ENCODE results near the gene EMC6. TPM values are rescaled to one million over a fixed set of nuclear protein-coding genes. Genes with fewer than 3 reads are reported as not detected.

The EMC6 gene
- total and polyA plus RNA-seq, 2 of the 13 experiments (the other 11 are each of a cell fraction or from before 2014, with no cell fraction given) = 45.1 to 47.7 TPM

DNA sequence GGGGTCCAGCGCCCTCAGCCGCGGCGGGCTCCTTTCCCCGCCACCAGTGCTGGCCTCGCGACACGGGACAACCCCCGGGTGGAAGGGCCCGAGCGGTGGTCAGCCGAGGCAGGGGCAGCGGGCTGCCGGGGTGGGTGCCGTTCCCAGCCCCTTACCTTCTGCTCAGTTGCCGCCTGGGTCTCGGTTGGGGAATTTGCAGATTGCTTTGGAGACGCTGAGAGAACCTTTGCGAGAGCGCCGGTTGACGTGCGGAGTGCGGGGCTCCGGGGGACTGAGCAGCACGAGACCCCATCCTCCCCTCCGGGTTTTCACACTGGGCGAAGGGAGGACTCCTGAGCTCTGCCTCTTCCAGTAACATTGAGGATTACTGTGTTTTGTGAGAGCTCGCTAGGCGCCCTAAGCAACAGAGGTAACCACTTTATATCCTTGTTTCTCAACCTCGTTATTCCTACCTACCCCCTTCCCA lies 31.7 kb upstream of the EMC6 start (continued):
- TF ChIP-seq, protein P1, sequence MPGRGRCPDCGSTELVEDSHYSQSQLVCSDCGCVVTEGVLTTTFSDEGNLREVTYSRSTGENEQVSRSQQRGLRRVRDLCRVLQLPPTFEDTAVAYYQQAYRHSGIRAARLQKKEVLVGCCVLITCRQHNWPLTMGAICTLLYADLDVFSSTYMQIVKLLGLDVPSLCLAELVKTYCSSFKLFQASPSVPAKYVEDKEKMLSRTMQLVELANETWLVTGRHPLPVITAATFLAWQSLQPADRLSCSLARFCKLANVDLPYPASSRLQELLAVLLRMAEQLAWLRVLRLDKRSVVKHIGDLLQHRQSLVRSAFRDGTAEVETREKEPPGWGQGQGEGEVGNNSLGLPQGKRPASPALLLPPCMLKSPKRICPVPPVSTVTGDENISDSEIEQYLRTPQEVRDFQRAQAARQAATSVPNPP (CRISPR knock-in tag; IDR thresholded peaks at IDR 0.05) = no peak
- TF ChIP-seq, protein P2, sequence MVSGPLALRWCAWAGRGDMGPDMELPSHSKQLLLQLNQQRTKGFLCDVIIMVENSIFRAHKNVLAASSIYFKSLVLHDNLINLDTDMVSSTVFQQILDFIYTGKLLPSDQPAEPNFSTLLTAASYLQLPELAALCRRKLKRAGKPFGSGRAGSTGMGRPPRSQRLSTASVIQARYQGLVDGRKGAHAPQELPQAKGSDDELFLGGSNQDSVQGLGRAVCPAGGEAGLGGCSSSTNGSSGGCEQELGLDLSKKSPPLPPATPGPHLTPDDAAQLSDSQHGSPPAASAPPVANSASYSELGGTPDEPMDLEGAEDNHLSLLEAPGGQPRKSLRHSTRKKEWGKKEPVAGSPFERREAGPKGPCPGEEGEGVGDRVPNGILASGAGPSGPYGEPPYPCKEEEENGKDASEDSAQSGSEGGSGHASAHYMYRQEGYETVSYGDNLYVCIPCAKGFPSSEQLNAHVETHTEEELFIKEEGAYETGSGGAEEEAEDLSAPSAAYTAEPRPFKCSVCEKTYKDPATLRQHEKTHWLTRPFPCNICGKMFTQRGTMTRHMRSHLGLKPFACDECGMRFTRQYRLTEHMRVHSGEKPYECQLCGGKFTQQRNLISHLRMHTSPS (CRISPR knock-in tag; IDR thresholded peaks at IDR 0.05; ENCODE audit: low read depth) = peak; percentile 38; the same call in 1 of the 2 replicates
- TF ChIP-seq CBX5 (CRISPR knock-in tag; IDR thresholded peaks at IDR 0.05; ENCODE audit: borderline replicate concordance) = no peak; the same call in 1 of the 2 replicates
- TF ChIP-seq ZNF501 (CRISPR knock-in tag; IDR thresholded peaks at IDR 0.05) = no peak
- TF ChIP-seq ZSCAN20 (CRISPR knock-in tag; IDR thresholded peaks at IDR 0.05; ENCODE audit: borderline replicate concordance) = 0 out of 2 replicates have a peak, but pooled peaks have one; percentile 45
- TF ChIP-seq, protein P3, sequence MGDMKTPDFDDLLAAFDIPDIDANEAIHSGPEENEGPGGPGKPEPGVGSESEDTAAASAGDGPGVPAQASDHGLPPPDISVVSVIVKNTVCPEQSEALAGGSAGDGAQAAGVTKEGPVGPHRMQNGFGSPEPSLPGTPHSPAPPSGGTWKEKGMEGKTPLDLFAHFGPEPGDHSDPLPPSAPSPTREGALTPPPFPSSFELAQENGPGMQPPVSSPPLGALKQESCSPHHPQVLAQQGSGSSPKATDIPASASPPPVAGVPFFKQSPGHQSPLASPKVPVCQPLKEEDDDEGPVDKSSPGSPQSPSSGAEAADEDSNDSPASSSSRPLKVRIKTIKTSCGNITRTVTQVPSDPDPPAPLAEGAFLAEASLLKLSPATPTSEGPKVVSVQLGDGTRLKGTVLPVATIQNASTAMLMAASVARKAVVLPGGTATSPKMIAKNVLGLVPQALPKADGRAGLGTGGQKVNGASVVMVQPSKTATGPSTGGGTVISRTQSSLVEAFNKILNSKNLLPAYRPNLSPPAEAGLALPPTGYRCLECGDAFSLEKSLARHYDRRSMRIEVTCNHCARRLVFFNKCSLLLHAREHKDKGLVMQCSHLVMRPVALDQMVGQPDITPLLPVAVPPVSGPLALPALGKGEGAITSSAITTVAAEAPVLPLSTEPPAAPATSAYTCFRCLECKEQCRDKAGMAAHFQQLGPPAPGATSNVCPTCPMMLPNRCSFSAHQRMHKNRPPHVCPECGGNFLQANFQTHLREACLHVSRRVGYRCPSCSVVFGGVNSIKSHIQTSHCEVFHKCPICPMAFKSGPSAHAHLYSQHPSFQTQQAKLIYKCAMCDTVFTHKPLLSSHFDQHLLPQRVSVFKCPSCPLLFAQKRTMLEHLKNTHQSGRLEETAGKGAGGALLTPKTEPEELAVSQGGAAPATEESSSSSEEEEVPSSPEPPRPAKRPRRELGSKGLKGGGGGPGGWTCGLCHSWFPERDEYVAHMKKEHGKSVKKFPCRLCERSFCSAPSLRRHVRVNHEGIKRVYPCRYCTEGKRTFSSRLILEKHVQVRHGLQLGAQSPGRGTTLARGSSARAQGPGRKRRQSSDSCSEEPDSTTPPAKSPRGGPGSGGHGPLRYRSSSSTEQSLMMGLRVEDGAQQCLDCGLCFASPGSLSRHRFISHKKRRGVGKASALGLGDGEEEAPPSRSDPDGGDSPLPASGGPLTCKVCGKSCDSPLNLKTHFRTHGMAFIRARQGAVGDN (CRISPR knock-in tag; IDR thresholded peaks at IDR 0.05) = peak; percentile 31
- no peak for TF ChIP-seq PCBP2 (optimal IDR thresholded peaks at IDR 0.05; ENCODE audit: low read depth, low read length, poor library complexity, severe bottlenecking)
- no peak for TF ChIP-seq KDM2A (CRISPR knock-in tag; IDR thresholded peaks at IDR 0.05; ENCODE audit: borderline replicate concordance, low read depth)
- no peak for TF ChIP-seq ZNF160 (CRISPR knock-in tag; IDR thresholded peaks at IDR 0.05)
- no peak for TF ChIP-seq ZMYM2 (CRISPR knock-in tag; IDR thresholded peaks at IDR 0.05)
- no peak for TF ChIP-seq TAF15 (IDR thresholded peaks at IDR 0.05; ENCODE audit: low read depth, low read length, poor library complexity, severe bottlenecking)
- no peak for TF ChIP-seq RBM22 (optimal IDR thresholded peaks at IDR 0.05; ENCODE audit: low read length)
- no peak for TF ChIP-seq IKZF1 (IDR thresholded peaks at IDR 0.05)
- TF ChIP-seq, protein P4, sequence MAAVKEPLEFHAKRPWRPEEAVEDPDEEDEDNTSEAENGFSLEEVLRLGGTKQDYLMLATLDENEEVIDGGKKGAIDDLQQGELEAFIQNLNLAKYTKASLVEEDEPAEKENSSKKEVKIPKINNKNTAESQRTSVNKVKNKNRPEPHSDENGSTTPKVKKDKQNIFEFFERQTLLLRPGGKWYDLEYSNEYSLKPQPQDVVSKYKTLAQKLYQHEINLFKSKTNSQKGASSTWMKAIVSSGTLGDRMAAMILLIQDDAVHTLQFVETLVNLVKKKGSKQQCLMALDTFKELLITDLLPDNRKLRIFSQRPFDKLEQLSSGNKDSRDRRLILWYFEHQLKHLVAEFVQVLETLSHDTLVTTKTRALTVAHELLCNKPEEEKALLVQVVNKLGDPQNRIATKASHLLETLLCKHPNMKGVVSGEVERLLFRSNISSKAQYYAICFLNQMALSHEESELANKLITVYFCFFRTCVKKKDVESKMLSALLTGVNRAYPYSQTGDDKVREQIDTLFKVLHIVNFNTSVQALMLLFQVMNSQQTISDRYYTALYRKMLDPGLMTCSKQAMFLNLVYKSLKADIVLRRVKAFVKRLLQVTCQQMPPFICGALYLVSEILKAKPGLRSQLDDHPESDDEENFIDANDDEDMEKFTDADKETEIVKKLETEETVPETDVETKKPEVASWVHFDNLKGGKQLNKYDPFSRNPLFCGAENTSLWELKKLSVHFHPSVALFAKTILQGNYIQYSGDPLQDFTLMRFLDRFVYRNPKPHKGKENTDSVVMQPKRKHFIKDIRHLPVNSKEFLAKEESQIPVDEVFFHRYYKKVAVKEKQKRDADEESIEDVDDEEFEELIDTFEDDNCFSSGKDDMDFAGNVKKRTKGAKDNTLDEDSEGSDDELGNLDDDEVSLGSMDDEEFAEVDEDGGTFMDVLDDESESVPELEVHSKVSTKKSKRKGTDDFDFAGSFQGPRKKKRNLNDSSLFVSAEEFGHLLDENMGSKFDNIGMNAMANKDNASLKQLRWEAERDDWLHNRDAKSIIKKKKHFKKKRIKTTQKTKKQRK (IDR thresholded peaks at IDR 0.05; ENCODE audit: low read length) = no peak
- no peak for TF ChIP-seq RARA (CRISPR knock-in tag; IDR thresholded peaks at IDR 0.05)
- TF ChIP-seq, protein P5, sequence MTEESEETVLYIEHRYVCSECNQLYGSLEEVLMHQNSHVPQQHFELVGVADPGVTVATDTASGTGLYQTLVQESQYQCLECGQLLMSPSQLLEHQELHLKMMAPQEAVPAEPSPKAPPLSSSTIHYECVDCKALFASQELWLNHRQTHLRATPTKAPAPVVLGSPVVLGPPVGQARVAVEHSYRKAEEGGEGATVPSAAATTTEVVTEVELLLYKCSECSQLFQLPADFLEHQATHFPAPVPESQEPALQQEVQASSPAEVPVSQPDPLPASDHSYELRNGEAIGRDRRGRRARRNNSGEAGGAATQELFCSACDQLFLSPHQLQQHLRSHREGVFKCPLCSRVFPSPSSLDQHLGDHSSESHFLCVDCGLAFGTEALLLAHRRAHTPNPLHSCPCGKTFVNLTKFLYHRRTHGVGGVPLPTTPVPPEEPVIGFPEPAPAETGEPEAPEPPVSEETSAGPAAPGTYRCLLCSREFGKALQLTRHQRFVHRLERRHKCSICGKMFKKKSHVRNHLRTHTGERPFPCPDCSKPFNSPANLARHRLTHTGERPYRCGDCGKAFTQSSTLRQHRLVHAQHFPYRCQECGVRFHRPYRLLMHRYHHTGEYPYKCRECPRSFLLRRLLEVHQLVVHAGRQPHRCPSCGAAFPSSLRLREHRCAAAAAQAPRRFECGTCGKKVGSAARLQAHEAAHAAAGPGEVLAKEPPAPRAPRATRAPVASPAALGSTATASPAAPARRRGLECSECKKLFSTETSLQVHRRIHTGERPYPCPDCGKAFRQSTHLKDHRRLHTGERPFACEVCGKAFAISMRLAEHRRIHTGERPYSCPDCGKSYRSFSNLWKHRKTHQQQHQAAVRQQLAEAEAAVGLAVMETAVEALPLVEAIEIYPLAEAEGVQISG (CRISPR knock-in tag; IDR thresholded peaks at IDR 0.05) = no peak

All from HepG2 (cell line).